ENCODE results near the gene TBK1.

The TBK1 gene

DNA sequence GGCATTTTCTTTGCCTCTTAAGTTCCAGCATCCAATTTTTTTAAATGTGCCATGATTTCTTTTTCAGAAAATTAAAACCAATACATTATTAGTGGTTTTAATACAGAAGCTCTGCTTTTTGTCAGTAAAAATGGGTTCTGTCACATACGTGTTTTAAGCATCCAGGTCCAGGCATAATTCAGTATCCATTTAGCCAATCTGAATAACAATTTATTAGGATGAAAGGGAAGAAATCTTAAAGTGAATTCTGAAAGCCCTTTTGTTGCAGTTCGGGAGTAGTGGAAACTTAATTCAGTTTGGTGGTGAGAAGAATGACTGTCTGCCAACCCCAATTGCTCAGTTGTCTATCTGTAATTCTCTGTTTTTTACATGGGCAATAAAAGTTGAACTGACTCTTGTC lies 40.5 kb upstream of the TBK1 start:
- no peak for TF ChIP-seq CTCF (IDR thresholded peaks at IDR 0.05; ENCODE audit: low read length, missing control alignments)
- H3K4me3 ChIP-seq (replicated peaks; ENCODE audit: low read depth, low read length): no peak overlapping the region

GRCh38 chr12:64412459-64412858 lies 39.5 kb upstream of the TBK1 start:
- H3K4me3 ChIP-seq (replicated peaks; ENCODE audit: low read depth, low read length): no peak overlapping the region
- no peak for DNase-seq (ENCODE audit: low read depth)
- no peak for TF ChIP-seq CTCF (IDR thresholded peaks at IDR 0.05; ENCODE audit: low read length, missing control alignments)

More for the DNA sequence above, 40.5 kb upstream of the TBK1 start:
- DNase-seq (ENCODE audit: low read depth): no peak

GRCh38 chr12:64413884-64414283 lies 38.0 kb upstream of the TBK1 start:
- H3K4me3 ChIP-seq (replicated peaks; ENCODE audit: low read depth, low read length): no peak overlapping the region
- TF ChIP-seq CTCF (IDR thresholded peaks at IDR 0.05; ENCODE audit: low read length, missing control alignments): no peak
- no peak for DNase-seq (ENCODE audit: low read depth)

DNA sequence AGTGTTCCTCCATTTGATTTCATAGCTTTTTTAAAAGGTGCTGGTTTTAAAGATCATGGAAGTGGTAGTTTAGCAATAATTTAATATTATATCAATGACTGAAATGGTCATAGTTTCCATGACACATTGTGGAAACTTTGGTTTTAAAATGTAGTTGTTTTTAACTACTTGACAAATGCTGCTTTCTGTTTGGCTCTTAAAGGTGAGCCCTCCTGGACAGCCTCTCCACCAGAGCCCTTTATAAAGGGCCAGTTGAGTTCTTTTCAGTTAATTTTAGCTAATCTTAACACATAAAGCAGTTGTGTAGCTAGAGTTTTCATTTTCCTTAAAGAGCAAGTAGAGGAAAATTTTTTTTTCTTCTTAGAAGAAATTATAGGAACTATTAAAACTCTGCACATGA lies 33.7 kb upstream of the TBK1 start:
- no peak overlapping the region for H3K4me3 ChIP-seq (replicated peaks; ENCODE audit: low read depth, low read length)
- TF ChIP-seq CTCF (IDR thresholded peaks at IDR 0.05; ENCODE audit: low read length, missing control alignments): no peak
- no peak for DNase-seq (ENCODE audit: low read depth)

DNA sequence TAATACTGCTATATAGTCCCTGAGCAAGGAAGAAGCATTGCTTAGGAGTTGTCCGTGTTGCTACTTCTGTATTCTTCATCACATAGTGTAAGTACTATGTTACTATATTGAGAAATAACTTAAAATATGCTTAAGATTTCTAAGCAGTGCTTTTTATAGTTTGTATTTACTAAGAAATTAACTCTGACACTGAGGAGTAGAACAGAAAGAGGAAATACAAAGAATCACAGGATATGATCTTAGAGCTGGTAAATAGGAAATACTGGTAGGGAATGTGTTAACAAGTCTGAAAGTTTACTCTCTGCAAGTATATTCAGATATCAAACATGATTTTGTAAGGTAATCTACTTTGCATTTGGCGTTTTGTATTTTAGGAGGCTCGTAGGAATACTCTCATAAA lies 32.2 kb upstream of the TBK1 start:
- DNase-seq (ENCODE audit: low read depth): no peak
- H3K4me3 ChIP-seq (replicated peaks; ENCODE audit: low read depth, low read length): no peak overlapping the region

GRCh38 chr12:64427988-64428387 lies 23.9 kb upstream of the TBK1 start:
- no peak for TF ChIP-seq CTCF (IDR thresholded peaks at IDR 0.05; ENCODE audit: low read length, missing control alignments)
- H3K4me3 ChIP-seq (replicated peaks; ENCODE audit: low read depth, low read length): no peak overlapping the region
- no peak for DNase-seq (ENCODE audit: low read depth)

More for the DNA sequence above, 32.2 kb upstream of the TBK1 start:
- TF ChIP-seq CTCF (IDR thresholded peaks at IDR 0.05; ENCODE audit: low read length, missing control alignments): no peak

- H3K4me3 ChIP-seq (replicated peaks; ENCODE audit: low read depth, low read length): no peak overlapping the region
- no peak for TF ChIP-seq CTCF (IDR thresholded peaks at IDR 0.05; ENCODE audit: low read length, missing control alignments)
- no peak for DNase-seq (ENCODE audit: low read depth)
Observed at GRCh38 chr12:64428956-64429355, 23.0 kb upstream of the TBK1 start.
